Right cardiac atrium (tissue), 5 donors: Measurements from ENCODE around the gene ANTKMT. TPM values are rescaled to one million over a fixed set of nuclear protein-coding genes. Genes with fewer than 3 reads are reported as not detected.

Experiments used
- ATAC-seq, 2 donors: fragments of 200-7000 bp; cut with Tn5 transposase; one replicate each; pipeline versions ENCODE4 v1.8.0 to v1.9.1; 2020; ENCODE audit warnings: moderate library complexity in 2 of 2, mild to moderate bottlenecking in 1 of 2
- DNase-seq, 3 donors: peaks; one replicate each; pipeline ENCODE4 v3.0.0-alpha.2; 2020
- H3K27ac ChIP-seq: one replicate; pipeline ENCODE4 v1.5.1; 2013; ENCODE audit warnings: mild to moderate bottlenecking, low read length, control low read depth, moderate library complexity
- H3K27me3 ChIP-seq: one replicate; pipeline ENCODE4 v1.6.1; 2013; ENCODE audit not compliant: control insufficient read depth, insufficient read depth
- H3K4me1 ChIP-seq: one replicate; pipeline ENCODE4 v1.6.1; 2013; ENCODE audit warnings: low read length; ENCODE audit not compliant: control insufficient read depth, insufficient read depth
- H3K4me3 ChIP-seq: one replicate; pipeline ENCODE4 v1.5.1; 2013; ENCODE audit warnings: low read length, control low read depth
- H3K9me3 ChIP-seq: one replicate; pipeline ENCODE4 v1.6.1; 2013; ENCODE audit warnings: low read length; ENCODE audit not compliant: control insufficient read depth
- WGBS: extraction: QIAGEN DNeasy Blood & Tissue Kit; methylation state at CpG from one replicate; pipeline ENCODE4 v1.1.7; 2013; 5-methylcytosine and 5-hydroxymethylcytosine counted together
- intact Hi-C, 4 donors: fragments of 100-400 bp; cut with DNase I; formaldehyde crosslinking; loops; one replicate each; pipeline versions ENCODE4 v1.11.0 to v1.14.0; 2022 to 2023
- polyA plus RNA-seq: library from polyadenylated mRNA; stranded (reverse); fragments of 200-250 nt; gene quantifications from one replicate; pipeline ENCODE4 v1.2.3, GENCODE V29; 2013
- total RNA-seq, 4 donors: library from RNA; stranded (reverse); fragmentation: NEBNext Ultra II Directional; extraction: Animal tissue kit (Norgen Biotek cat#: 25700); gene quantifications; one replicate each; pipeline ENCODE4 v1.2.1, GENCODE V29; 2021
- donor health status: healthy with polysubstance abuse.
- donor health status: DM: no; HTN: yes; CAD: no.
- donor health status: DM: no; HTN: no; CAD: no.
- donor health status: DM: no; HTN: yes; CAD: no; lungs with severe emphysema.
- donor health status: DM: yes; HTN: yes; CAD: no.

ANTKMT gene
- total and polyA plus RNA-seq, 5 donors = 25.7 to 38.8 (median 37.5) TPM

- Histone ChIP-seq H3K27me3 (no peaks in the 10 kb centered on the region), H3K27ac (no peak overlapping the region), H3K9me3 (no peaks in the 10 kb centered on the region), H3K4me3 (no peak overlapping the region), H3K4me1 (peaks cover 3% of the 10 kb centered on the region)
- intact Hi-C loops = no loop called here
- ATAC-seq = no peak
- WGBS = 76% methylated on average over 23 of the region's 23 CpGs
- DNase-seq = peak in 1 of 3 donors; percentile 50
These were observed 4.7 kb downstream of the ANTKMT start for GRCh38 chr16:725463-726187.

DNA sequence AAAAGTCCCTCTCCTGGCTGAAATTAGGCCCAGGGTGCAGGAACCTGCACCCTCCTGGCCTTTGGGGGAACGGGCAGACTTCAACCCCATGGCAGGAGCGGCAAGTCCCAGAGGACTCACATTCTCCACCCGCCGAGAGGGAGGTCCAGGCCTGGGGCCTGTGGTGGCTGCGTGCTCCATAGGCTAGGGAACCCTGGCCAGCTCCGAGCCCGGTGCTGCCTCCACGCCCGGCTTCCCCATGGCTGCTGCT, 5.2 kb downstream of the ANTKMT start:
- DNase-seq (no peak), ATAC-seq (no peak)
- Histone ChIP-seq H3K4me3 (no peak overlapping the region), H3K27me3 (no peaks in the 10 kb centered on the region), H3K27ac (no peak overlapping the region), H3K4me1 (peaks cover 3% of the 10 kb centered on the region), H3K9me3 (no peaks in the 10 kb centered on the region)
- WGBS = 16% methylated on average over 9 of the region's 9 CpGs
- intact Hi-C loops = no loop called here

GRCh38 chr16:726438-727290, 5.7 kb downstream of the ANTKMT start, which contains the start of the genes CCDC78 and HAGHL:
Gene CCDC78 (minus strand): TSS chr16:726443. CDS start chr16:726367, 76 bp downstream.
Gene HAGHL (plus strand): TSS chr16:727106. CDS start chr16:727510, 404 bp downstream.
- ATAC-seq (peak; percentile 9 to 23), DNase-seq (peak; percentile 67 to 88 (median 85))
- Histone ChIP-seq H3K27me3 (no peaks in the 10 kb centered on the region), H3K4me3 (peak within 1 kb of the TSS; percentile 54), H3K9me3 (no peaks in the 10 kb centered on the region), H3K4me1 (peaks cover 3% of the 10 kb centered on the region), H3K27ac (no peak within 1 kb of the TSS)
- 2% methylated on average over 88 of the region's 88 CpGs for WGBS
- intact Hi-C loops = no loop called here

- under 1% methylated on average over 61 of the region's 61 CpGs for WGBS
- H3K27ac ChIP-seq = no peak overlapping the region
- DNase-seq = peak in 1 of 3 donors; percentile 70
These were observed 6.5 kb downstream of the ANTKMT start for GRCh38 chr16:727291-727977.

DNA sequence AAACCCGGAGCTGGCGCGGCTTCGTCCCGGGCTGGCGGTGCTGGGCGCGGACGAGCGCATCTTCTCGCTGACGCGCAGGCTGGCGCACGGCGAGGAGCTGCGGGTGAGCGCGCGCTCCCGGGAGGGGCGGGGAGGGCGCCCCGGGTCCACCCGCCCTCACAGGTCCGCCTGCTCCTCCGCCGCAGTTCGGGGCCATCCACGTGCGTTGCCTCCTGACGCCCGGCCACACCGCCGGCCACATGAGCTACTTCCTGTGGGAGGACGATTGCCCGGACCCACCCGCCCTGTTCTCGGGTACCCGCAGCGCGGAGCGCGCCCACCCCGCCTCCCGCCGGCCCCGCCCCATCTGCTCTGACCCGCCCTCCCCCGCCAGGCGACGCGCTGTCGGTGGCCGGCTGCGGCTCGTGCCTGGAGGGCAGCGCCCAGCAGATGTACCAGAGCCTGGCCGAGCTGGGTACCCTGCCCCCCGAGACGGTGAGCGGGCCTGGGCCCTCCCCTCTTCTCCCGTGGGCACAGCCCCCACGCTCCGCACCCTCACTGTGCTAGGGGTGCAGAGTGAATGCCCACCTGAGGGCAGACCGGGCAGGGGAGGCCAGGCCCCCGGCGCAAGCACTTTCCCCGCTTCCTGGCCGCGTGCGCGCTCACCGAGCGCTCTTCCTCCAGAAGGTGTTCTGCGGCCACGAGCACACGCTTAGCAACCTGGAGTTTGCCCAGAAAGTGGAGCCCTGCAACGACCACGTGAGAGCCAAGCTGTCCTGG, 7.4 kb downstream of the ANTKMT start:
- H3K4me1 ChIP-seq = no peaks in the 10 kb centered on the region
- no peak overlapping the region for H3K27ac ChIP-seq
- no peaks in the 10 kb centered on the region for H3K27me3 ChIP-seq
- intact Hi-C loops = no loop called here
- peak; percentile 76 to 83 (median 83) for DNase-seq
- peak; percentile 42 to 59 for ATAC-seq
- 1% methylated on average over 80 of the region's 80 CpGs for WGBS
- no peaks in the 10 kb centered on the region for H3K9me3 ChIP-seq
- peak overlapping the region; percentile 54 for H3K4me3 ChIP-seq

More at GRCh38 chr16:727291-727977, 6.5 kb downstream of the ANTKMT start:
- no peaks in the 10 kb centered on the region for H3K27me3 ChIP-seq
- H3K9me3 ChIP-seq = no peaks in the 10 kb centered on the region
- H3K4me3 ChIP-seq = peak overlapping the region; percentile 54
- no peaks in the 10 kb centered on the region for H3K4me1 ChIP-seq
- peak; percentile 0 to 1 for ATAC-seq
- intact Hi-C loops = no loop called here

DNA sequence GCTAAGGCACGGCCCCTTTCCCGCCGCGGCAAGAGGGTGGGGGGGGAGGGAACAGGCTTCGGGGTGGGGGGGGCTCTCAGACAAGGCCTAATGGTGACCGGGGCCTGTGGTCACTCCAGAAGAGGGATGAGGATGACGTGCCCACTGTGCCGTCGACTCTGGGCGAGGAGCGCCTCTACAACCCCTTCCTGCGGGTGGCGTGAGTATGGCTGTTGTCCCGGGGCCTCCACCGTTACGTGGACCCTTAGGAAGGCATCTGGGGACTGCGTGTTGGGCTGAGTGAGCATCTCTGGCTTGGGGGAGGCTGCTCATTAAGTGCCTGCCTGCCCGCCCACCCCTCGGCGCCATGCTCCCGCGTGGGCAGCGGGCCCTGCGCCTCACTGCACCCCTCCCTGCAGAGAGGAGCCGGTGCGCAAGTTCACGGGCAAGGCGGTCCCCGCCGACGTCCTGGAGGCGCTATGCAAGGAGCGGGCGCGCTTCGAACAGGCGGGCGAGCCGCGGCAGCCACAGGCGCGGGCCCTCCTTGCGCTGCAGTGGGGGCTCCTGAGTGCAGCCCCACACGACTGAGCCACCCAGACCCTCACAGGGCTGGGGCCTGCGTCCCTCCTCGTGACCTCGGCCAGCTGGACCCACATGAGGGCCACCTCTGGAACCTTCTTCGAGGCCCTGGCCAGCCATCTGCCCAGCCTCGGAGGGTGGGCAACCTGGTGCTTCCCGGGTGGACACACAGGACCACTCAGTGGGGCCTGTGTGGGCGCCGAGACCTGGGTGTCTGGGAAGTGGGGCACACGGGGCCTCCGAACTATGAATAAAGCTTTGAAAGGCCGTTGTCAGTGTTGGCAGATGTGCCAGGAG, 8.2 kb downstream of the ANTKMT start:
- intact Hi-C loops = no loop called here
- DNase-seq = peak in 1 of 3 donors; percentile 65
- H3K4me1 ChIP-seq = no peaks in the 10 kb centered on the region
- no peak for ATAC-seq
- H3K27ac ChIP-seq = no peak overlapping the region
- no peaks in the 10 kb centered on the region for H3K27me3 ChIP-seq
- no peak overlapping the region for H3K4me3 ChIP-seq
- H3K9me3 ChIP-seq = no peaks in the 10 kb centered on the region
- WGBS = 60% methylated on average over 55 of the region's 55 CpGs

- Histone ChIP-seq H3K4me1 (no peaks in the 10 kb centered on the region), H3K4me3 (no peak overlapping the region), H3K27me3 (no peaks in the 10 kb centered on the region), H3K27ac (no peak overlapping the region), H3K9me3 (no peaks in the 10 kb centered on the region)
- intact Hi-C loops = no loop called here
- ATAC-seq = no peak
- DNase-seq = no peak
- 88% methylated on average over 37 of the region's 37 CpGs for WGBS
These were observed 9.1 kb downstream of the ANTKMT start for GRCh38 chr16:729768-730665.

GRCh38 chr16:730666-731509, 9.9 kb downstream of the ANTKMT start:
- intact Hi-C loops = no loop called here
- no peak overlapping the region for H3K27ac ChIP-seq
- H3K27me3 ChIP-seq = no peaks in the 10 kb centered on the region
- DNase-seq (peak in 1 of 3 donors; percentile 58), ATAC-seq (no peak)
- no peaks in the 10 kb centered on the region for H3K9me3 ChIP-seq
- H3K4me1 ChIP-seq = no peaks in the 10 kb centered on the region
- WGBS = 85% methylated on average over 22 of the region's 22 CpGs
- no peak overlapping the region for H3K4me3 ChIP-seq

DNA sequence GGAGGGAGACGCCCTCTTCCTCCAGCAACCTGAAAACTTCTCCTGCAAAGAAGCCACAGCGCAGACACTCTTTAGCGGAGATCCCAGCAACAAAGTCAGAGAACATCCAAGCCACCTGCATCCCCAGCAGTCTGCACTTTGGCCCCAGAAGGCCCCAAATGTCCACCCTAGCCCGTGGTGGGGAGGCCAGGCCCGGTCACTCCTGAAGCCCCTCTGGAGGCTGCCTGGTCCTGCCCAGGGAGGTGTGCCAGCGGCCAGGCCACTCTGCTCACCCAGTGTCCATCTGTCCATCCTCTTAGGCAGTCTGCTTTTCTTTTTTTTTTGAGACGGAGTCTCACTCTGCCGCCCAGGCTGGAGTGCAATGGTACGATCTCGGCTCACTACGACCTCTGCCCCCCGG, 11.4 kb downstream of the ANTKMT start:
- Histone ChIP-seq H3K4me3 (no peak overlapping the region), H3K9me3 (no peaks in the 10 kb centered on the region), H3K27me3 (no peaks in the 10 kb centered on the region), H3K4me1 (no peaks in the 10 kb centered on the region), H3K27ac (no peak overlapping the region)
- no peak for ATAC-seq
- intact Hi-C loops = no loop called here
- DNase-seq = peak in 1 of 3 donors; percentile 29
- 92% methylated on average over 12 of the region's 12 CpGs for WGBS
